PC-3 (cell line): ENCODE data around the gene MAST3. TPM values are rescaled to one million over a fixed set of nuclear protein-coding genes. Genes with fewer than 3 reads are reported as not detected.

Experiments used
- ATAC-seq: fragments of 200-7000 bp; cut with Tn5 transposase; 2 replicates; pipeline ENCODE4 v1.9.1; 2020; ENCODE audit warnings: mild to moderate bottlenecking, moderate library complexity
- BruUV-seq: library from RNA; stranded (reverse); fragments of 400-500 nt; replicated peaks from 2 replicates; lab custom pipeline; 2021; lab: Mats Ljungman, UMichigan
- CTCF ChIA-PET: fragments of 300-600 bp; sonication (Branson Sonifier 250); formaldehyde crosslinking; loops from one replicate; lab custom pipeline; 2022; ENCODE audit warnings: antibody characterized with exemption; lab: Charles Lee
- POLR2A ChIA-PET: fragments of 300-600 bp; sonication (Branson Sonifier 250); formaldehyde crosslinking; loops from one replicate; lab custom pipeline; 2022; ENCODE audit warnings: antibody characterized with exemption; ENCODE audit not compliant: unreplicated experiment; lab: Charles Lee
- DNase-seq: peaks from one replicate; pipeline ENCODE4 v3.0.0-alpha.2; 2015
- H2AFZ ChIP-seq: fragments of 300-600 bp; sonication (generic); 2 replicates; pipeline ENCODE4 v1.6.0; 2016; ENCODE audit warnings: antibody characterized with exemption, low read length
- H3F3A ChIP-seq: fragments of 300-600 bp; sonication (generic); one replicate; pipeline ENCODE4 v1.6.0; 2017; ENCODE audit warnings: antibody characterized with exemption, low read length, control low read depth, mild to moderate bottlenecking; ENCODE audit not compliant: unreplicated experiment
- H3K27ac ChIP-seq: fragments of 300-600 bp; sonication (generic); 2 replicates; pipeline ENCODE4 v1.5.1; 2016; ENCODE audit warnings: mild to moderate bottlenecking, low read length
- H3K27me3 ChIP-seq: fragments of 300-600 bp; sonication (generic); 2 replicates; pipeline ENCODE4 v1.6.1; 2016; ENCODE audit warnings: low read length, mixed read lengths
- H3K36me3 ChIP-seq: fragments of 300-600 bp; sonication (generic); 2 replicates; pipeline ENCODE4 v1.6.1; 2016; ENCODE audit warnings: low read depth, mixed run types, low read length, mixed read lengths
- H3K4me1 ChIP-seq: fragments of 300-600 bp; sonication (generic); 2 replicates; pipeline ENCODE4 v1.5.1; 2016; ENCODE audit warnings: low read length; ENCODE audit not compliant: insufficient read depth
- H3K4me2 ChIP-seq: fragments of 300-600 bp; sonication (generic); 2 replicates; pipeline ENCODE4 v1.6.0; 2016; ENCODE audit warnings: low read length
- H3K4me3 ChIP-seq: fragments of 300-600 bp; sonication (generic); 2 replicates; pipeline ENCODE4 v1.5.1; 2016; ENCODE audit warnings: mild to moderate bottlenecking, low read length, mixed read lengths
- H3K79me2 ChIP-seq: fragments of 300-600 bp; sonication (generic); 2 replicates; pipeline ENCODE4 v1.6.1; 2017; ENCODE audit warnings: low read length, mixed read lengths
- H3K9ac ChIP-seq: fragments of 300-600 bp; sonication (generic); 2 replicates; pipeline ENCODE4 v1.6.0; 2016; ENCODE audit warnings: mild to moderate bottlenecking, low read length
- H3K9me2 ChIP-seq: fragments of 300-600 bp; sonication (generic); replicated peaks from 2 replicates; pipeline ENCODE4 v1.6.1; 2016; ENCODE audit warnings: mixed run types, low read length, mixed read lengths
- H3K9me3 ChIP-seq: fragments of 300-600 bp; sonication (generic); 2 replicates; pipeline ENCODE4 v1.6.1; 2016; ENCODE audit warnings: low read length, mixed read lengths
- H4K20me1 ChIP-seq: fragments of 300-600 bp; sonication (generic); 2 replicates; pipeline ENCODE4 v1.6.1; 2016; ENCODE audit warnings: low read length, mixed read lengths
- EZH2 ChIP-seq: fragments of 300-600 bp; sonication (generic); IDR thresholded peaks from one replicate; pipeline ENCODE4 v1.6.1; 2017; ENCODE audit warnings: antibody characterized with exemption, mild to moderate bottlenecking, low read length; ENCODE audit not compliant: unreplicated experiment
- EZH2phosphoT487 ChIP-seq: fragments of 300-600 bp; sonication (generic); IDR thresholded peaks from 2 replicates; pipeline ENCODE4 v1.6.1; 2018; ENCODE audit warnings: mild to moderate bottlenecking, antibody characterized with exemption, low read length, borderline replicate concordance
- intact Hi-C: fragments of 100-400 bp; cut with micrococcal nuclease; formaldehyde crosslinking; loops from 2 replicates; pipeline ENCODE4 v1.9.0; 2023
- total RNA-seq: library from RNA; depleted of rRNA; stranded (reverse); fragments of >200 nt; gene quantifications from 2 replicates; pipeline ENCODE4 v1.2.3, GENCODE V29; 2014
- TF ChIP-seq, protein P1 (sequence below): fragments of 300-600 bp; sonication (generic); conservative IDR thresholded peaks from 2 replicates; pipeline ENCODE4 v1.5.1; 2017; ENCODE audit warnings: antibody characterized with exemption, low read depth, mild to moderate bottlenecking, low read length

The MAST3 gene
- total RNA-seq, 1 experiment from 2014 or later: 8.1 TPM

DNA sequence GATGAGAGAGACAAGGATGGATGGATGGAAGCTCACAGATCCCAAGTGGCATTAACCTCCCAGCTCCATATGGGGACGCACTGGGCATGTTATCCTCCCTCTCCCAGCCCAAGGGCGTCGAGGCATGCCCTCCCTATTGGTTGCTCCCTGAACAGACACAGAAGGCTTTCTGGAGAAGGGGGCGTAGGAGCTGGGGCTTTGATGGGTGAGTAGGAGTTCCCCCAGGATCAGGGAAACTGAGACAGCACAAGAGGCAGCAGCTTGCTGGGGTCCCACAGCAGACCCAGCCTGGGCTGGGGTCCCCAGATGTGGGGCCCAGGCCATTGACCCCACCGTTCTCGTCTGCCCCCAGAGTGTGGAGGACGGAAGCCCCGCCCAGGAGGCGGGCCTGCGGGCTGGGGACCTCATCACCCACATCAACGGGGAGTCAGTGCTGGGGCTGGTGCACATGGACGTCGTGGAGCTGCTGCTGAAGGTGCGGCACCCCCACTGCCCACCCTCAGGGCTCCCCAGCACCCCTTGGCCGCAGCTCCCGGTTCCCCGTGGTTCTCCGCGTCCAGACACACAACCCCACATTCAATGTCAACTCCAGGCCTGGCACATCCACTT lies 47.9 kb downstream of the MAST3 start:
- POLR2A ChIA-PET: no interaction called here

DNA sequence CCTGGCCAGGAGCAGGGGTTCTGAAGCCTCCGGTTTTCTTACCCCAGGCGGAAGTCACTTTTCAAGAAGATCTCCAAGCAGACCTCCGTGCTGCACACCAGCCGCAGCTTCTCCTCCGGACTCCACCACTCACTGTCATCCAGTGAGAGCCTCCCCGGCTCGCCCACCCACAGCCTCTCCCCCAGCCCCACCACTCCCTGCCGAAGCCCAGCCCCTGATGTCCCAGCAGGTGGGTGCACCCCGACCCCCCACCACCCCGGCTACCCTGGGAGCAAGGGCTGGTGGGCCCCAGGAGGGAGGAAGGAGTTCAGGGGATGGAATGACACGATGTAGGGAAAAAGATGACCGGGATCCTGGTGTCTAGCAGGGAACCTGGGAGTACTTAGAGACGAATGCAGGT lies 49.8 kb downstream of the MAST3 start:
- ChIA-PET CTCF (no interaction called here), POLR2A (no interaction called here)
- no TSS peak for BruUV-seq
- Histone ChIP-seq H3K9me3 (no peaks in the 10 kb centered on the region), H3F3A (no peaks in the 10 kb centered on the region), H3K4me2 (no peak overlapping the region), H4K20me1 (no peaks in the 10 kb centered on the region), H3K79me2 (no peaks in the 10 kb centered on the region), H3K36me3 (no peaks in the 10 kb centered on the region), H3K4me1 (peaks cover 7% of the 10 kb centered on the region), H2AFZ (no peak overlapping the region), H3K27ac (no peak overlapping the region), H3K27me3 (no peaks in the 10 kb centered on the region), H3K9me2 (no peaks in the 10 kb centered on the region), H3K9ac (no peak overlapping the region), H3K4me3 (no peak overlapping the region)
- TF ChIP-seq EZH2: no peak
- no peak for TF ChIP-seq EZH2phosphoT487
- TF ChIP-seq, protein P1, sequence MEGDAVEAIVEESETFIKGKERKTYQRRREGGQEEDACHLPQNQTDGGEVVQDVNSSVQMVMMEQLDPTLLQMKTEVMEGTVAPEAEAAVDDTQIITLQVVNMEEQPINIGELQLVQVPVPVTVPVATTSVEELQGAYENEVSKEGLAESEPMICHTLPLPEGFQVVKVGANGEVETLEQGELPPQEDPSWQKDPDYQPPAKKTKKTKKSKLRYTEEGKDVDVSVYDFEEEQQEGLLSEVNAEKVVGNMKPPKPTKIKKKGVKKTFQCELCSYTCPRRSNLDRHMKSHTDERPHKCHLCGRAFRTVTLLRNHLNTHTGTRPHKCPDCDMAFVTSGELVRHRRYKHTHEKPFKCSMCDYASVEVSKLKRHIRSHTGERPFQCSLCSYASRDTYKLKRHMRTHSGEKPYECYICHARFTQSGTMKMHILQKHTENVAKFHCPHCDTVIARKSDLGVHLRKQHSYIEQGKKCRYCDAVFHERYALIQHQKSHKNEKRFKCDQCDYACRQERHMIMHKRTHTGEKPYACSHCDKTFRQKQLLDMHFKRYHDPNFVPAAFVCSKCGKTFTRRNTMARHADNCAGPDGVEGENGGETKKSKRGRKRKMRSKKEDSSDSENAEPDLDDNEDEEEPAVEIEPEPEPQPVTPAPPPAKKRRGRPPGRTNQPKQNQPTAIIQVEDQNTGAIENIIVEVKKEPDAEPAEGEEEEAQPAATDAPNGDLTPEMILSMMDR: no peak
- DNase-seq: no peak
- intact Hi-C loops: no loop called here
- no peak for ATAC-seq

More for the DNA sequence above, 47.9 kb downstream of the MAST3 start:
- Histone ChIP-seq H2AFZ (no peak overlapping the region), H3K4me2 (no peak overlapping the region), H3K9ac (no peak overlapping the region), H3K27ac (no peak overlapping the region), H3K79me2 (no peaks in the 10 kb centered on the region), H3K4me1 (no peaks in the 10 kb centered on the region), H4K20me1 (no peaks in the 10 kb centered on the region), H3K27me3 (no peaks in the 10 kb centered on the region), H3K4me3 (no peak overlapping the region), H3K9me3 (no peaks in the 10 kb centered on the region), H3K36me3 (0 out of 2 replicates have a peak, but pooled peaks cover under 1% of the 10 kb centered on the region), H3F3A (no peaks in the 10 kb centered on the region), H3K9me2 (no peaks in the 10 kb centered on the region)
- CTCF ChIA-PET: no interaction called here
- TF ChIP-seq, protein P1: no peak
- no peak for TF ChIP-seq EZH2
- no peak for TF ChIP-seq EZH2phosphoT487
- ATAC-seq: no peak
- no peak for DNase-seq
- no TSS peak for BruUV-seq
- intact Hi-C loops: no loop called here

DNA sequence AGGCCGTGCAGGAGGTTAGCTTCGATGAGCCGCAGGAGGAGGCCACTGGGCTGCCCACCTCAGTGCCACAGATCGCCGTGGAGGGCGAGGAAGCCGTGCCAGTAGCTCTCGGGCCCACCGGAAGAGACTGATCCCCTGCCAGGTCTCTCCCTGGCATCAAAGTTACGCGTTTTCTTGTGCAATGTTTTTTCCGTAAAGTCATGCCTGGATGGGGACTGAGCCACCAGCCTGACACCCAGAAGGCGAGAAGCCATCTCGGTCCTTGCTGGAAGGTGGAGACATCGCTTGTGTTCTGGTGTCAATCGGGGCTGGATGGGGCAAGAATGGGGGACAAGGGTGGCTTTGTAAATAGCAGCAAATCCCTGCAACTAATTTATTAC lies 52.0 kb downstream of the MAST3 start:
- H3K9ac ChIP-seq: no peak overlapping the region
- no peak for DNase-seq
- H3K4me1 ChIP-seq: peaks cover 12% of the 10 kb centered on the region
- no peaks in the 10 kb centered on the region for H3K9me3 ChIP-seq
- POLR2A ChIA-PET: no interaction called here
- H3K79me2 ChIP-seq: peaks cover 14% of the 10 kb centered on the region
- no peak overlapping the region for H3K4me3 ChIP-seq
- CTCF ChIA-PET: no interaction called here
- no peaks in the 10 kb centered on the region for H4K20me1 ChIP-seq
- ATAC-seq: no peak
- intact Hi-C loops: no loop called here
- H3K27ac ChIP-seq: no peak overlapping the region
- no peaks in the 10 kb centered on the region for H3K27me3 ChIP-seq
- H3F3A ChIP-seq: no peaks in the 10 kb centered on the region
- H3K36me3 ChIP-seq: no peaks in the 10 kb centered on the region
- H2AFZ ChIP-seq: no peak overlapping the region
- TF ChIP-seq, protein P1: no peak
- TF ChIP-seq EZH2phosphoT487 (no peak), EZH2 (no peak)
- no peak overlapping the region for H3K4me2 ChIP-seq
- no peaks in the 10 kb centered on the region for H3K9me2 ChIP-seq
- BruUV-seq: no TSS peak
